Fibroblast of peridontal ligament (primary cell): ENCODE results near the gene C14orf39.
"Not testable (repeated sequence)": the region's sequence is repeated elsewhere in the genome, so short reads cannot be mapped to it uniquely, and the experiment has no call there.

Source experiments
- DNase-seq: peaks from one replicate; pipeline ENCODE4 v3.0.0-alpha.2; 2010; ENCODE audit errors: extremely low read depth

Gene C14orf39

DNA sequence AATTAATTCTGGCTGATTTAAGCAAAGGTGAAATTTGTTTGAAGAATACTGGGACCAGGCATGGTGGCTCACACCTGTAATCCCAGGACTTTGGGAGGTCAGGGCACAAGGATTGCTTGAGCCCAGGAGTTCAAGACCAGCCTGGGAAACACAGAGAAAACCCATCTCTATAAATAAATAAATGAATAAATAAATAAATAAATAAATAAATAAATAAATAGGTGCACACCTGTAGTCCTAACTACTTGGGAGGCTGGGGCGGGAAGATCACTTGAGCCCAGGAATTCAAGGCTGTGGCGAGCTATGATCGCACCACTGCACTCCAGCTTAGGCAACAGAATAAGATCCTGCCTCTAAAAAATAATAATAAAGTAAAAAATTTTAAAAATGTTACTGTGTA is 4.4 kb upstream of the C14orf39 start:
- no peak for DNase-seq

- peak; percentile 25 for DNase-seq
Measured at GRCh38 chr14:60488175-60488574, 2.3 kb upstream of the C14orf39 start.

DNA sequence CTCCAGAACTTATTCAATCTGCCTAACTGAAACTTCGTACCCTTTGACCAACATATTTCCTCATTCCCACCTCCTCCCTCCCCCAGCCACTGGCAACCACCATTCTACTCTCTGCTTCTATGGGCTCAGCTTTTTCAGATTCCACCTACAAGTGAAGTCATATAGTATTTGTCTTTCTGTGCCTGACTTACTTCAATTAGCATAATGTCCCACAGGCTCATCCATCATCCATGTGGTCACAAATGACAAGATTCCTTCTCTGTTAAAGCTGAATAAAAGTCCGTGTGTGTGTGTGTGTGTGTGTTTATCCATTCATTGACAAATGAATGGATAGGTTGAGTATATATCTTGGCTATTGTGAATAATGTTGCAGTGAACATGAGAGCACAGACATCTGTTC is 1.3 kb upstream of the C14orf39 start:
- DNase-seq: no peak

- DNase-seq: peak; percentile 41
Measured at GRCh38 chr14:60485057-60485597, 736 bp downstream of the C14orf39 start.

- DNase-seq: no peak
Measured at GRCh38 chr14:60482743-60483142, 3.1 kb downstream of the C14orf39 start.

- not testable (repeated sequence) for DNase-seq
Measured at GRCh38 chr14:60480248-60480647, 5.6 kb downstream of the C14orf39 start.

DNA sequence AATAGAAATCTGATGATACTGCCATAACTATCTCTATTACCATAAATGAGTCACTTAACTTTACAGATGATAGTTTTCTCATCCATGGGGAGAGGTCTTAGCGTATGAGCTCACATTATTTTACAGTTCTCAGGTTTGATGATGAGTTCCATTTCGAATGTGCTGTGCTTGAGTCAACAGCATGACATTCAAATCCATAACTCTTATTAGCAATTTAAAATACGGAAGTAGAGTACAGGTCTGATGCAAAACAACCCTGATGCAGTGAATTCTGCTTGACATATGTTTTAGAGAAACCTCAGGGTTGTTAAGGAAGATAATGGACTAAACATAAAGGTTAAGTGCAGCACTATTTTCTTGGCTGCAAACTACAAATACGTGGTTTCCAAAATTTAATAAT is 30.0 kb downstream of the C14orf39 start:
- DNase-seq: no peak

DNA sequence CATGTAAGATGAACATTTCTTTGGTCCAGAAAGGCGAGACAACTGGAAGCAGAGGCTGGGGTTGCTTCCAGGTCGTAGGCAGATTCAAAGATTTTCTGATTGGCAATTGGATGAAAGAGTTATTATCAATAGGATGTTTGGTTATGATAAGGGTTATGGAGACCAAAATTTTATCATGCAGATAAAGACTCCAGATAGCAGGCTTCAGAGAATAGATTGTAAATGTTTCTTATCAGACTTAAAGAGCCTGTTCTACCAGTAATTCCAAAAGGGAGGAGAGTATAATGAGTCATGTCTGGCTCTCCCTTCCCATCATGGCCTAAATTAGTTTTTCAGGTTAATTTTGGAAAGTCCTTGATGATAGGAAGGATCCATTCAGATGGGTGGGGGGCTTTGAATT is 55.6 kb downstream of the C14orf39 start:
- DNase-seq: no peak

DNA sequence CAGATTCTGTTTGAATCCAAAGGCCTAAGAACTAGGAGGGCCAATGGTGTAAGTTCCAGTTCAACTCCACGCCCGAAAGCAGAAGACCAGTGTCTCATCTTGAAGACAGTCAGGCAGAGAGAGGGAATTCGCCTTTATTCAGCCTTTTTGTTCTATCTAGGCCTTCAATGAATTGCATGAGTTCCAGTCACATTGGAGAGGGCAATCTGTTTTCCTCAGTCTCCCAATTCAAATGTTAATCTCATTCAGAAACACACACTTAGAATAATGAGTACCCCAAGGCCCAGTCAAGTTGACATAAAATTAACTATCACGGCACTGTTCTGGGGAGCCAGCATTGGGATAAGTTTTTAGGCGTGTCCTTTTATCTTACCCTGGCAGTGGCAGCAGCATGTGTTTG is 65.8 kb downstream of the C14orf39 start:
- DNase-seq: no peak

GRCh38 chr14:60397550-60397949 is 88.3 kb downstream of the C14orf39 start:
- not testable (repeated sequence) for DNase-seq

- DNase-seq: peak; percentile 4
Measured at GRCh38 chr14:60396718-60397343, 89.0 kb downstream of the C14orf39 start.
